NOMO-1 treated with dmso at 0.1 percent for 144 hours (cell line): Measurements from ENCODE around the gene REEP1.

Experiments used
- DNase-seq: peaks from one replicate; lab custom pipeline; 2025; ENCODE audit not compliant: unreplicated experiment; lab: John Stamatoyannopoulos, UW

The REEP1 gene, protein sequence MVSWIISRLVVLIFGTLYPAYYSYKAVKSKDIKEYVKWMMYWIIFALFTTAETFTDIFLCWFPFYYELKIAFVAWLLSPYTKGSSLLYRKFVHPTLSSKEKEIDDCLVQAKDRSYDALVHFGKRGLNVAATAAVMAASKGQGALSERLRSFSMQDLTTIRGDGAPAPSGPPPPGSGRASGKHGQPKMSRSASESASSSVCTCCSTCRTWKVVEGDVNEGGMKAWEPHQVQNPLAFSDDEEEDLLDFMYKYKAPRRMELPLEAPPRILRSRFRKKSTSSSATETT

DNA sequence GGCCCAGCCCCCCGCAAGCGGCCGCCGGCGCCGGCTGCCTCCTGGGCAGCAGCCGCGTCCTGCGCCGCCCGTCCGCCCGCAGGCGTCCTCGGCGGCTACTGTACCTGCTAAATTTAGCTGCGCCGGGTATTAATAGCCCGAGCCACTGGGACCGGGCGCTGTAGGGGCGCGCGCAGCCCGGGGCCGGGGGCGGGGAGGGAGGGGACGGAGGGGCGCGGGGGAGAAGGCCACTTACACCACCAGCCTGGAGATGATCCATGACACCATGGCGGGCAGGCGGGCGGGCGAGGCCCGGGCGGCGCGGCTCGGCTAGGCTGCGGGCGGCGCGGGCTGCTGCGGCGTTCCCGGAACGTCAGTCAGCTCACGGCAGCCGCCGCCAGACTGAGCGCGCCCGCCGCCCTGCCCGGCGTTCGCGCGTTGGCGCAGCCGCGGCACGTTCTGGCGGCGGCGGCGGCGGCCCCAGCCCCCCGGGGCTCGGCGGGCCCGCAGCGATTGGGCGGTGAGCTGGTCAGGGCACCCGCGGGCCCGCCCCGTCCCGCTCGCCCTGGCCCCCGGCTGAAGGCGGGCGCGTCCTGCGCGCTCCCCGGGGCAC, at the start of gene REEP1:
REEP1 (minus strand) TSS at position 383 of the 592 bp plus-strand sequence; CDS start at position 267, 116 bp downstream.
- DNase-seq: no peak

DNA sequence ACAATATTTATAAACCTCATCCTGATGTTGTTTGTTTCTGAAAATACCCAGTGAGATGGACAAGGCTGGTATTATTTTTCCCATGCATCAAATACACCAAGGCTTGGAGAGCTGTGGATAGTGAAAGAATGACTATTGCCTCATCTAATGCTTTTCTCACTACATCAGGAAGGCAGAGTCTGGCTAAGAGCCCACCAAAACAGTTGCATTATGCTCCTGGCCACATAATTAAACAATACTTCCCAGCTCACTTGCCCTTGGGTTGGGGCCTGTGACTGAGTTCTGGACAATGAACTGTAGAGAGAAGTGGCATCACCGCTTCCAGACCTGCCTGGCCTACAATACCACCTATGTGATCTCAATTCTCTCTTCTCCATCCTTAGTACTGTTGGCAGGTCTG, 46.4 kb upstream of the REEP1 start:
- no peak for DNase-seq

DNA sequence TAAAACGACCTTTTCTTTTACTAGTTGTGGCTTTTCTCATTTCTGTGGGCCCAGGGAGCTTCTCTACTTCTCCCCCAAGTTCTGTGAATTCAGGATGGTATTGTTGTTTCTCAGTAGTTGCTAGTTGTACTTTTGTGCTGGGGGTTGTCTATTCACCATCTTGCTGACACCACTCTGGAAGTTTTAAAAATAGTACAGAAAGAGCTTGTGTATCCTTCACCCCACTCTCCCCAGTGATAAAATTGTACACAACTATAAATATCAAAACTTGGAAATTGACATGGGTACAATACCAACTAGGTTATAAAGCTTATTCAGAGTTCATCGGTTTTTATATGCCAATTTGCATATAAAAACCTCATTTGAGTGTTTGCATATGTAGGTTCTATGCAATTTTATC, 45.3 kb upstream of the REEP1 start:
- DNase-seq: no peak

DNA sequence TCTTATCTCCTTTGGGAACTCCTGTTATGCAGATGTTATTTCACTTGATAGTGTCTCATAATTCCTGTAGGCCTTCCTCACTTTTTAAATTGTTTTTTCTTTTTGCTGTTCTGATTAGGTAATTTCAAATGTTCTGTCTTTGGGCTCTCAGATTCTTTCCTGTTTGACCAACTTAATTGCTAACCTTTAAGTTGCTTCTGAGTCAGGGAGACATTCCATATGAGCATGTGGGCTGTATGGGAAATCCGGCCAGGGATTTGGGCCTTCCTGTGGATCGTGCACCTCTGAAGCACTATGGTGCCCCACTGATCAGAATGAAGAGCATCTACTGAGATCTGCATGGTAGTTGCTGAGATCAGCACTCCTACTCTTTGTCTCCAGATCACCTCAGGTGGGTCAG, 44.7 kb upstream of the REEP1 start:
- no peak for DNase-seq

DNA sequence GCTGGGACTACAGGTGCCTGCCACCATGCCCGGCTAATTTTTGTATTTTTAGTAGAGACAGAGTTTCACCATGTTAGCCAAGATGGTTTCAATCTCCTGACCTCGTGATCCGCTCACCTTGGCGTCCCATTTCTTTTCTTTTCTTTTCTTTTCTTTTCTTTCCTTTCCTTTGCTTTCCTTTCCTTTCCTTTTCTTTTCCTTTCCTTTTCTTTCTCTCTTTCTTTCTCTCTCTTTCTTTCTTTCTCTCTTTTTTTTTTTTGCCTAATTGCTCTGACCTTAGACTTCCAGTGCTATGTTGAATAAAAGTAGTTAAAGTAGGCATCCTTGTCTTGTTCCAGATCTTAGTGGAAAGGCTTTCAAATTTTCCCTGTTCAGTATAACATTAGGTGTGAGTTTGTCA, 41.0 kb upstream of the REEP1 start:
- DNase-seq: no peak

DNA sequence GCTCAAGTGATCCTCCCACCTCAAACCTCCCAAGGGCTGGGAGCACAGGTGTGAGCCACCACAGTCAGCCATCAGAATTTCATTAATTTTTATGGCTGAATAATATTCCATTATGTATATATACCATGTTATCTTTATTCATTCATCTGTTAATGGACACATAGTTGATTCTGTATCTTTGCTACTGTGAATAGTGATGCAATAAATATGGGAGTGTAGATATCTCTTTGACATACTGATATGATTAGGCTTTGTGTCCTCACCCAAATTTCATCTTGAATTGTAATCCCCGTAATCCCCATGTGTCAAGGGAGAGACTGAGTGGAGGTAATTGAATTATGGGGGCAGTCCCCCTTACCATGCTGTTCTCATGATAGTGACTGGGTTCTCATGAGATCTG, 38.2 kb upstream of the REEP1 start:
- no peak for DNase-seq

DNA sequence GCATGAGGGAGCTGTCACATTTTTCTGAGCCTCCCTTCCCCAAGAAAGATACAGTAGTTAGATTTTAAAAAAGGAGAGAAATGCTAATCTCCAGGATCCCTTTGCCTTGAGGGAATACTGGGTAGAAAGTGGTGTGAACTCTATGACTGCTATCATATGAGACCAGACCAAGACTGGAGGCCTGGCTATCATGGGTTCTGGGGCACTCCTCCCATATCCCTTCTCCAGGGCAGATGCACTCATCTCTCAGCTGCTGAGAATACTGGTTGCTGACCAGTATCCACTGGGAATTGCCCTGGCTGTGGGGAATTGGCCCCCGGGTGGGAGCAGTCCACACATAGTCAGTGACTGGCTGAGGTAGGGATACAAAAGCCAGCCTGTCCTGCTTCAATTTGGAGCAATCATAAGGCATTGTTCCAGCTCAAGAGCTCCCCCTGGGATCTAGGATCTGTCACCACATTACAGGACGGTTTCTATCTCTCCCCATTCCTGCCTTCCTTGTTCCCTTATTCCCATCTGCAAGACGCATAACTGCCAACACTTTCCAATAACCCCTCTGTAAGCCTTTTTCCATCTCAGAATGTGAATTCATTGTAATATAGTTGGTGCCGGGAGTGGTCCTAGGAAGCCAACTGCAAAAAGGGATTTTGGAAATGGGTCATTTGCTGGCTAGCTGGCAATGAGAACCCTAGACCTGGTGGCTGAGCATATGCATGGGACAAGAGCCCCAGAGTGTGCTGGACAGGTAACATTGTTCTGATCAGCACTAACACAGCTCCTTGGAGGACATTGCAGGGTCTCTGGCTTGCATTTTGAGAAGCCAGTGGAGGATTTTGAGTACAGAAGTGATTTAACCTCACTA, 35.4 kb upstream of the REEP1 start:
- DNase-seq: no peak

DNA sequence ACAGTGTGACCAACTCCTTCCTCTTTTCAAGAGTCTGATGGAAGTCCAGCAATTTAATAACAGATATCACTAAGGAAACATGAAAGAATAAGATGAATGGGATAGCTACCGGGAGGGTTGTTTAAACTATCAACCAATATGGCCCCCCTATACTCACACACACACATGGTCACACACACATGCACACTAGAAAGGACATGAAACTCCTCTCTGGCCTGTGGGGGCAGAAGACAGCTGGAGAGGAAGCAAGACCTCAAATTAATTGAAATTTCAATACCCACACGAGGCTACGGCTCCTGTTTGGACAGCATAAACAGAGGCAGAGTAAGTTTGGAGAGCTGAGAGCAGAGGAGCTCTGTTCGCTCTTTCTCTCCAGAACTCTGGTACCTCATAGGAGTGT, 34.7 kb upstream of the REEP1 start:
- no peak for DNase-seq

DNA sequence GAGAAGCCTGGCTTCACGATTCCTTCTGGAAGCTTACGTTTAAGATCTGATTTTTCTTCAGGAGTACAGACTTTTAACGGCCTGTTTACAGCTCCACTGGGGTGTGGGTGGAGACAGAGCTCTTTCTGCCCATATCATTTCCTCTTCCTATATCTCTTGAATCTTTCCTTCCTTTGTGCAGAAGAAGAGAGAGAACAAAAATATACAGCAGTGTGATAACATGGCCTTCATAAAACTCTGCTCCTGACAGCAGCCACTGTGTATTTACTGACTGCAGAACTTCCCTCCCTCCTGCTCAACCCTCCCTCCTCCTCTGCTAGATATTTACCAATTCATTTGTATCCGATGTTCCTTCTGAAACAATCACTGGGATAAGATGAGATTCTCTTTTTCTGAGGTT, 34.1 kb upstream of the REEP1 start:
- no peak for DNase-seq

DNA sequence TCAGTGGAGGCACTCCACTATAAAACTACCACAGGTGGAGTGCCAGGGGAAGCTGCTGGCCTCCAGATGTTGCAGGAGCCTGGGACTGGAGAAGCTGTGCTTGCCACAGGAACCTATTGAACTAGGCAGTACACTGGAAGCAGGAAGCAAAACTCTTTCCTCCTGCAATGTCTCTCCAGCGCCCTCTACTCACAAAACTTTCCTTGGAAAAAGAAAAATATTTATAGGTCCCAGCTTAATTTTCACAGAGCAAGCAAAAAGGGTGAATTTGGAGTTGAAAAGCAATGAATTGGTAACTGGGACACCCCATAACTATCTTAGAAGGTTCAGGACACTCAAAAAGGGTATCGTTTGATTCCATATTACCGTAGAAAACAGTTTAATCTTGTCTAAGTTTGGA, 33.2 kb upstream of the REEP1 start:
- no peak for DNase-seq

DNA sequence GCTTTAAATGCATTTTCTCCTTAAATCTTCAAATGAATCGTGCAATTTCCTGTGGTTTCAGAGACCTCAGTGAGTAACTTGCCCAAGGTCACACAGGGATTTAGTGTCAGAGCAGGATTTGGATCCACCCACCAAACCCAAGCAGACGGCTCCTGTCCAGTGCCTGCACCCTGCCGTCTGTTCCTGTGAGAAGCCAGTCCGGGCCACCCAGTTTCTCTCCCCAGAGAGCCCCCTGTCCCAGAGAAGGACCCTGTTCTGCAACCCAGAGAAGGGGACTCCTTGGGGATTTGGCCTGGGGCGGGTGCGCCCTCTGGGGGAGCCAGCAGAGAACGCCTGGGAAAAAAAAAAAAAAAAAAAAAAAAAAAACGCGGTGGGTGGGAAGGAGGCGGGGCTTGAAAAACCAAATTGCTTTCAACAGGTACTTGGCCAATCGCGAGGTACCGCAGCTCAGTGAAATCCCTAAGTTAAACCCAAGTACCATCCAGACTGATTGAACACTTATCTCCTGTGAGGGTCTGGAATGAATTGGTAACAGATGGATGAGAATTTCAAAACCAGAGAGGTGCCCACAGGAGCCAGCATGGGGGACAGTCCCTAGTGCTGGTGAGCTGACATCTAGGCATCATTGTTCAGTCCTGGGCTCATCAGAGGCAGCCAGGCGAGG, 30.9 kb upstream of the REEP1 start:
- DNase-seq: peak; percentile 63

DNA sequence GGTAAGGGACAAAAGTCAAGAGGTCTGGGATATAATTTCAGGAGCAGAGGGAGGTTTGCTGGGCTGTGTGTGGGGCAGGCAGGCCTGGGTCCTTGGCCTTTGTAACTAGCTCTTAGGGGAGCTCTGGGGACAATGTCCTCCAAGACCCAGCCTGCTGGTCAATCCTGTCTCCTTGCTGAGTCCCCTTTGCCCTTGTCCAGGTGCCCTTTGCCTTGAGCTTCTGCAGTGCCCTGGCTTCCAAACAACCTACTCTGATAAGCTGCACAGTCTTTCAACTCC, 30.0 kb upstream of the REEP1 start:
- no peak for DNase-seq

DNA sequence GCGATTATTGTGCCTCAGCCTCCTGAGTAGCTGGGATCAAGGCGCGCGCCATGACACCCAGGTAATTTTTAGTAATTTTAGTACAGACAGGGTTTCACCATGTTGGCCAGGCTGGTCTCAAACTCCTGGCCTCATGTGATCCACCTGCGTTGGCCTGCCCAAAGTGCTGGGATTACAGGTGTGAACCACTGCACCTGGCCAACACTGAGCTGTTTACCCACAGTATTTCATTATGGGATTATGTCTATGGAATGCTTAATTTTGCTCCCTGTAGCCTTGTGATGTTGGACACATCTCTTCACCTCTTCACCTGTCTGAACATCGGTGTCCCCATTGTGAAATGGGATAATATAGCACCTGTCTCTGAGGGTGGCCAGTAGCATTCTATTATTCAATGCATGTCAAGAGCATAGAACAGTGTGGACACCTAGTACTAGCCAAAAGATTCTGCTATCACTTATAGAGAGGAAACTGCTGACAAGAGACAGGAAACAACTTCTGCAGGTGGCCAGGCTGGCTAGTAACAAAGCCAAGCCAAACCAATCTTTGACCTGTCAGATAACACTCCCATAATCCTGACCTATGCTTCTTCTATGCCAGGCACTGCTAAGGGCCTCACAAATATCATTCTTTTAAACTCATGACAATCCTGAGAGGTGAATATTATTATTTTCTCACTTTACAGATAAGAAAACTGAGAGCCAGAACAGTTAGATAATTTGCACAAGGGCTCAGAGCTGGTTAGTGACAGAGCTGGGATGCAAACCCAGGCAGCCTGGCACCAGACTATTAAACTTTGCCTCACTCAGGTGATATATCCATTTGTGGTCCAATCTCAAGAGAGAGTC, 29.4 kb upstream of the REEP1 start:
- no peak for DNase-seq

DNA sequence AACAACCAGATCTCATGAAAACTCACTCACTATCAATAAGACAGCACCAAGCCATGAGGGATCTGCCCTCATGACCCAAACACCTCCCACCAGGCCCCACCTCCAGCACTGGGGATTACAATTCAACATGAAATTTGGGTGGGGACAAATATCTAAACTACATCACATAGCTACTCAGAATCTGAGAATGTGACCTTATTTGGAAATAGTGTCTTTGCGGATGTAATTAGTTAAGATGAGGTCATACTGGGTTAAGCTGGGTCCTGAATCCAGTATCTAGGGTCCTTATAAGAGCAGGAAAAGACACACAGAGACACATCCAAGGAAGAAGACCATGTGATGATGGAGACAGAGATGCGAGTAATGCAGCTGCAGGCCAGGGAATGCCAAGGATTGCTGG, 27.5 kb upstream of the REEP1 start:
- DNase-seq: no peak

DNA sequence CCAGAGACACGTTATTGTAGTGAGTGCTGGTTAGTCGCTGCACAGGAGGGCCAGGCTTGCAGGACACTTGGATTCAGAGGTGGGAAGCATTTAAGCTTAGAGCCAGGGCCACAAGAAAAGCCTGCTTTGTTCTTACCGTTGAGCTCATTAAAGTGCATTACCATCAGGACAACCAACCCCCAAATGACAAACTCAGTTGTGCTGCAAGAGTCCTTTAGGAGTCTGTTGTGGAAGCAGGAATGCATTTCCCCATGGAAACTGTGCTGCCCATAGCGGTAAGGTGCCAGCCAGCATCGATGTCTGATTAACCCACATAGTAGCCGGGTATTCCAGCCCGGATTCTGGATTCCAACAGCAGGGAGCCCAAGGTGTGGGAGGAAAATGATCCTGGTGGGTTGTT, 23.4 kb upstream of the REEP1 start:
- no peak for DNase-seq

DNA sequence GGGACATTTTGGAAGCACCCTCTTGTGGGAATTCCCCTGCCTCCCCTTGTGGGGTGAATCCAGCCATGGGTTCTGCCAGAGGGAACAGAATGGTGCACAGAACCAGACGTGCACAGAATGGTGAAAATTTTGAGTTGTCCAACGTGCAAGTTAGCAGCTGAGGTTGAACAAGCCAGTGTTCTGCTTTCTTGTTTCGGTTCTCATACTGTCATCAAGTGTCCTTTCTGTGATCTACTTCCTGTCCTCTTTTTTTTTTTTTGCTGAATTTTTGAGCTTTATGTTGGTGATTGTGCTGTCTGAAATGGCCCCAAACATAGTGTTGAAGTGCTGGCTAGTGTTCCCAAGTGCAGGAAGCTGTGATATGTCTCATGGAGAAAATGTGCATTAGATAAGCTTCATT, 21.5 kb upstream of the REEP1 start:
- DNase-seq: peak; percentile 70

DNA sequence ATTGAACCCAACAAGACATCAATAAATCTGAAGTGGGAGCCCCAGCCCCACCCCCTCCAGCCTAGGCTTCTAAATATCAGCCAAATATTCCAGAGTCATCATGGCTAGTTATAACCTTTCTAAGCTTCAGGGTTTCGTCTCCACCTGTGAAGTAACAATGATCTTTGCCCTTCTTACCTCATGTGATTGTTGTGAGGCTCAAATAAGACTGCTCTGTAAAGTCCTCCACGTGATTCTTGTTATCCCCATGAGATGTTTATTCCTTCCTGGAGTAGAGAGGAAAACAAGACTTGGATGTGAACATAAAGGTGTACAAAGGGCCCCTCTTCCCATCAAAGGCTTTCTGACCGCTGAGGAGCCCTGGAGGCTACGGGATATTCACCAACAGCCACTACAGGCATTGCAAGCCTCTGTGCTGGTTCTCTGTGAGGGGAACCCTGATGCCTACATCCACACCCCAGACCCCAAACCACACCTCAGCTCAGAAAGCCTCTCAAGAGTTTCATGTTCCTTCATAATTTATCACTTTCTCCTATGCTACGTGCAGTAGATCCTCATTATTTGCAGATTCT, 20.1 kb upstream of the REEP1 start:
- no peak for DNase-seq

DNA sequence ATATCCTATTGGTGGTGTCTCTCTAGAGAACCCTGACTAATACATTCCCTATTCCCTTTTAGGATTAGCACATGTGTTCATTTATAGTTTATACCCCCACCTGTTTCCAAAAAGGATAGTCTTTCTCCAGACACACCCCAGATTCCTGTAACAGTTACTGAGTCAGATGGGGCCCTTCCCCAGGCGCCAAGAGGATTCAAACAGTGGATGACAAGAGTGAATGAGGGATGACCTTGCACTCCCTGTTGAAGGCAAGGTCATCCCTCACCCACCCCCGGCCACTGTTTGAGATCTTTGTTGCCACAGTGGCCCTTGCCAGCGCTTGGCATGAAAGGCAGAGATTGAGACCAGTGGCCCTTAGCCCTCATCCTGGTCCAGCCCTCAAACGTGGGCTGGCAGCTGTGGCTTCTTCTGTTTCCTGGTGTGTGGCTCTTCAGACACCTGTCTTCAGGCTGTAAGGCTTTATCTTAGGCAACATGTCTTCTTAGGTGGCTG, 15.3 kb upstream of the REEP1 start:
- DNase-seq: no peak

DNA sequence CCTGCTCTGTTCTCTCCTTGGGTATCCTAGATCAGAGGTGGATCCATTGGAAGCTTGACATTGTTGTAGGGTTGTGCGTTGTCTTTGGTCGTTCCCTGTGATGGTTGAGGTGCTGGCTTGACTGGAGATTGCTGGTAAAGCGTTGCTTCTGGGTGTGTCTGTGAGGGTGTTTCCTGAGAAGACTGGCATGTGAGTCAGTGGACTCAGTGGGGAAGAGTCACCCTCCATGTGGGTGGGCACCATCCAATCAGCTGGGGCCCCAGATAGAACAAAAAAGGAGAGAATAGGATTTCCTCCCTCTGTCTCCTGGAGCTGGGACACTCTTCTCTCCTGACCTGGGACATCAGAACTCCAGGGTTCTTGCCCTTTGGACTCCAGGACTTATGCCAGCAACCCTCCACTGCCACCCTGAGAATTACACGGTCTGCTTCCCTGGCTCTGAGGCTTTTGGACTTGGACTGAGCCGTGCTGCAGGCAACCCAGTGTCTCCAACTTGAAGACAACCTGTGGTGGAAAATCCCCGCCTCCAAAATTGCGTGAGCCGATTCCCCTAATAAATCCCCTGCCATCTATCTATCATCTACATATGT, 14.8 kb upstream of the REEP1 start:
- no peak for DNase-seq

DNA sequence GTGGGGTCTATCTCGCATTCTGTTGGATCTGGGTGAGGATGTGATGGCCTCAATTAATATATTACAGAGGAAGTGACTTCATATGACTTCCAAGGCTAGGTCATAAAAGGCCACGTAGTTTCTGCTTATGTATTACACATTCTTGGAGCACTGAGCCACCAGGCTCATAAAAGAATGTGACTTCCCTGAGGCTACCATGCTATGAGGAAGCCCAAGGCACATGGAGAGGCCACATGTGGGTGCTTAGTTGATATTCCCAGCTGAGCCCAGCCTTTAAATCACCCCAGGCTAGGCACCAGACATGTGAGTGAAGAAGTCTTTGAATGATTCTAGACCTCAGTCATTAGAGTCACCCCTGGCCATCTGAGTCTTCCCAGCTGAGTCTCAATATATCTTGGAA, 13.3 kb upstream of the REEP1 start:
- DNase-seq: no peak
